Colonic mucosa (tissue), 4 donors: ENCODE results near the gene KCNMB4. TPM values are rescaled to one million over a fixed set of nuclear protein-coding genes. Genes with fewer than 3 reads are reported as not detected.

Source experiments
- DNase-seq: peaks from one replicate; pipeline ENCODE4 v3.0.0-alpha.2; 2020
- H3K27ac ChIP-seq: fragments of 200-600 bp; one replicate; pipeline ENCODE4 v1.8.0; 2021
- H3K27me3 ChIP-seq: fragments of 200-600 bp; one replicate; pipeline ENCODE4 v1.8.0; 2021
- H3K36me3 ChIP-seq: fragments of 200-600 bp; one replicate; pipeline ENCODE4 v1.8.0; 2021
- H3K4me1 ChIP-seq: fragments of 200-600 bp; one replicate; pipeline ENCODE4 v1.8.0; 2021; ENCODE audit warnings: mild to moderate bottlenecking
- H3K4me3 ChIP-seq: fragments of 200-600 bp; one replicate; pipeline ENCODE4 v1.8.0; 2021
- H3K9ac ChIP-seq, 2 donors: one replicate each; pipeline ENCODE4 v1.7.0; 2013; ENCODE audit warnings: control low read depth in 2 of 2, low read depth in 2 of 2, low read length in 2 of 2
- H3K9me3 ChIP-seq: fragments of 200-600 bp; one replicate; pipeline ENCODE4 v1.8.0; 2021
- intact Hi-C: fragments of 100-400 bp; cut with DNase I; formaldehyde crosslinking; loops from one replicate; pipeline ENCODE4 v1.14.1; 2022
- total RNA-seq, 2 donors: library from RNA; stranded (reverse); fragmentation: NEBNext Ultra II Directional in 1 of 2; extraction: Animal tissue kit (Norgen Biotek cat#: 25700) in 1 of 2; gene quantifications; one replicate each; pipeline ENCODE4 v1.2.1, GENCODE V29; 2021
- TF ChIP-seq, protein P1 (sequence below): fragments of 200-600 bp; IDR thresholded peaks from one replicate; pipeline ENCODE4 v1.8.0; 2022; ENCODE audit warnings: antibody characterized with exemption, mild to moderate bottlenecking
- donor health status: healthy.
- donor health status: DM: no; HTN: no; CAD: no.
- donor health status: DM: no; HTN: no; CAD: no.

The KCNMB4 gene
- total RNA-seq, 2 donors from 2014 or later = 0.35 to 1.3 TPM

DNA sequence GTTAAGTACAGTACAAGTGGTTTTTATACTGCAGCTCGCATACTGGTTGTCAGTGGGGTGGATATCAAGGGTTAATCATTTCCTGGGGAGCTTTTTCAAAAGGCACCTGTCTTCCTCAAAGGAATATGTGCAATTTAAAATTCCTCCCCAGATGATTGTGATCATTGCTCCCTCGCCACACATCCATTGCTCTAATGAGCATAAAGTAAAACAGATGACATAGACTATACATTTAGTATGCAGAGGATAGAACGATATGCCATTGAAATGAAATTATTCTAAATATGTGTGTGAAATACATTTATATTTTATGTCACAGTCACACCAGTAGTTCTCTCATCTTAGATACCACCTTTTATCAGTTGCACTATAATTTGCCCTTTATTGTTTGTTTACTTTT is 36.4 kb upstream of the KCNMB4 start:
- H3K36me3 ChIP-seq = no peaks in the 10 kb centered on the region

DNA sequence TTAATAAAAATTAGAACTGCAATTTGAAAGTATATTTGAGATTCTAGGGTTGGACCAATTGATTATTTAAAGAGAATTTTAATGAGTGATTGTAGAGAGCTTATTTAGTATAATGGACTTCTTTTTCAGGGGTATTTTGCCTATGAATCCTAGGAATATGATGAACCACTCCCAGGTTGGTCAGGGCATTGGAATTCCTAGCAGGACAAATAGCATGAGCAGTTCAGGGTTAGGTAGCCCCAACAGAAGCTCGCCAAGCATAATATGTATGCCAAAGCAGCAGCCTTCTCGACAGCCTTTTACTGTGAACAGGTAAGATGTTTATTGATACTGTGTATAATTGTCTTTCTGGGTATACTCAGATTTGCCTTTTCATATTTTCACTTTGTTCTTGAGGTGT is 35.9 kb upstream of the KCNMB4 start:
- intact Hi-C loops = no loop called here
- H3K9ac ChIP-seq = no peak overlapping the region
- no peak overlapping the region for H3K27ac ChIP-seq
- DNase-seq = no peak
- TF ChIP-seq, protein P1, sequence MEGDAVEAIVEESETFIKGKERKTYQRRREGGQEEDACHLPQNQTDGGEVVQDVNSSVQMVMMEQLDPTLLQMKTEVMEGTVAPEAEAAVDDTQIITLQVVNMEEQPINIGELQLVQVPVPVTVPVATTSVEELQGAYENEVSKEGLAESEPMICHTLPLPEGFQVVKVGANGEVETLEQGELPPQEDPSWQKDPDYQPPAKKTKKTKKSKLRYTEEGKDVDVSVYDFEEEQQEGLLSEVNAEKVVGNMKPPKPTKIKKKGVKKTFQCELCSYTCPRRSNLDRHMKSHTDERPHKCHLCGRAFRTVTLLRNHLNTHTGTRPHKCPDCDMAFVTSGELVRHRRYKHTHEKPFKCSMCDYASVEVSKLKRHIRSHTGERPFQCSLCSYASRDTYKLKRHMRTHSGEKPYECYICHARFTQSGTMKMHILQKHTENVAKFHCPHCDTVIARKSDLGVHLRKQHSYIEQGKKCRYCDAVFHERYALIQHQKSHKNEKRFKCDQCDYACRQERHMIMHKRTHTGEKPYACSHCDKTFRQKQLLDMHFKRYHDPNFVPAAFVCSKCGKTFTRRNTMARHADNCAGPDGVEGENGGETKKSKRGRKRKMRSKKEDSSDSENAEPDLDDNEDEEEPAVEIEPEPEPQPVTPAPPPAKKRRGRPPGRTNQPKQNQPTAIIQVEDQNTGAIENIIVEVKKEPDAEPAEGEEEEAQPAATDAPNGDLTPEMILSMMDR = no peak
- H3K9me3 ChIP-seq = no peaks in the 10 kb centered on the region
- no peaks in the 10 kb centered on the region for H3K4me1 ChIP-seq
- no peak overlapping the region for H3K4me3 ChIP-seq
- no peaks in the 10 kb centered on the region for H3K36me3 ChIP-seq
- H3K27me3 ChIP-seq = no peaks in the 10 kb centered on the region

More for the DNA sequence above, 36.4 kb upstream of the KCNMB4 start:
- intact Hi-C loops = no loop called here
- TF ChIP-seq, protein P1 = no peak
- DNase-seq = no peak
- Histone ChIP-seq H3K4me1 (no peaks in the 10 kb centered on the region), H3K9me3 (no peaks in the 10 kb centered on the region), H3K27ac (no peak overlapping the region), H3K4me3 (no peak overlapping the region), H3K27me3 (no peaks in the 10 kb centered on the region), H3K9ac (no peak overlapping the region)

DNA sequence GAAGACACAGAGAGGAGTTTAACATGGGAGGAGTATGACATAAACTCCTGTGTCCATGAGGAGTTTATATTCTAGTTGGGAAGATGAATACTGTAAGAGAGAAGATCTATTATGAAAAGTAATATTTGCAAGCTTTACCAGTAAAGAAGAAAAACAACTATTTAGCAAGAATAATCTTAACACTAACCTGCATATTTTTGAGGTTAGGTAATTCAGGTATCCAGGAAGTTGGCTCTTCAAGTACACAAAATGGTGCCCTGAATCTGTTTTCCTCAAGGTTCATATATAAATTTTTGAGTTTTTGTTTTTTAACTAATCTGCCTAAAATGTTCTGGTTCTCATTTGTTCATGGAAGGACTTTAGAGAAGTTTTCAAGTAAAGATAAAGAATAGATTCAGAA is 33.9 kb upstream of the KCNMB4 start:
- intact Hi-C loops = no loop called here
- TF ChIP-seq, protein P1 = no peak
- no peak for DNase-seq
- Histone ChIP-seq H3K9me3 (no peaks in the 10 kb centered on the region), H3K9ac (no peak overlapping the region), H3K27me3 (no peaks in the 10 kb centered on the region), H3K36me3 (no peaks in the 10 kb centered on the region), H3K27ac (no peak overlapping the region), H3K4me3 (no peak overlapping the region), H3K4me1 (no peaks in the 10 kb centered on the region)

DNA sequence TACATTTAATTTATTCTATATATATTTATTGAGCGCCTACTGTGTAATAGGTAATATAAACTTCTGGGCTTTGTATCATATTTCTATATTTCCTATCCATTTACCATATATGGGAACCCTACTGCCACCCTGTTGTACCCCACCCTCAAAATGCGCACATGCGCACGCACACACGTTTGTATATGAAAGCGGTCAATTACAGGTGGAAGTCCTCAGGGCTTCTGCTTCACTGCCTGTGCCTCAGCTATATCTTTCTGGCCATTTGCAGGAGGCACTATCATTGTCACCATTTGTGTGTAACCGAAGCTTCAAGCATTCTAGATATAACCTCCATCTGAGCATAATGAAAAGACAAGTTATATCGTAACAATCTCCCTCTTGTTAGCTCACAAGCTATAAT is 31.3 kb upstream of the KCNMB4 start:
- H3K27me3 ChIP-seq = no peaks in the 10 kb centered on the region
- H3K4me3 ChIP-seq = no peak overlapping the region
- H3K9me3 ChIP-seq = no peaks in the 10 kb centered on the region
- H3K27ac ChIP-seq = no peak overlapping the region
- no peaks in the 10 kb centered on the region for H3K4me1 ChIP-seq
- TF ChIP-seq, protein P1 = no peak
- intact Hi-C loops = no loop called here
- H3K9ac ChIP-seq = no peak overlapping the region
- peaks cover 4% of the 10 kb centered on the region for H3K36me3 ChIP-seq
- DNase-seq = no peak

DNA sequence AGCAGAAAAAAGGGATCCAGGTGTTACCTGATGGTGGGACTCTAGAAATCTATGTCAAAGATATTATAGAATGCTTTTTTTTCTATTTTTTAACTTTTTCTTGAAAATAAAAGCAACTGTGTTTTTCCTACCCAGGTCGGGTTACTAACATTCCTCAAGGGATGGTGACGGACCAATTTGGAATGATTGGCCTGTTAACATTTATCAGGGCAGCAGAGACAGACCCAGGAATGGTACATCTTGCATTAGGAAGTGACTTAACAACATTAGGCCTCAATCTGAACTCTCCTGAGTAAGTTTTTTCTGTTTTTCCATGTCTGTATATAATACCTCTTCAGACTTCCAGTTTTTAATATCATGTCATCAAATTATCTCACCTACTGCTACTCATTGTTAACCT is 27.6 kb upstream of the KCNMB4 start:
- TF ChIP-seq, protein P1 = no peak
- H3K4me3 ChIP-seq = no peak overlapping the region
- peaks cover 4% of the 10 kb centered on the region for H3K36me3 ChIP-seq
- H3K27ac ChIP-seq = no peak overlapping the region
- H3K9ac ChIP-seq = no peak overlapping the region
- no peaks in the 10 kb centered on the region for H3K27me3 ChIP-seq
- intact Hi-C loops = no loop called here
- H3K9me3 ChIP-seq = no peaks in the 10 kb centered on the region
- no peak for DNase-seq
- no peaks in the 10 kb centered on the region for H3K4me1 ChIP-seq

DNA sequence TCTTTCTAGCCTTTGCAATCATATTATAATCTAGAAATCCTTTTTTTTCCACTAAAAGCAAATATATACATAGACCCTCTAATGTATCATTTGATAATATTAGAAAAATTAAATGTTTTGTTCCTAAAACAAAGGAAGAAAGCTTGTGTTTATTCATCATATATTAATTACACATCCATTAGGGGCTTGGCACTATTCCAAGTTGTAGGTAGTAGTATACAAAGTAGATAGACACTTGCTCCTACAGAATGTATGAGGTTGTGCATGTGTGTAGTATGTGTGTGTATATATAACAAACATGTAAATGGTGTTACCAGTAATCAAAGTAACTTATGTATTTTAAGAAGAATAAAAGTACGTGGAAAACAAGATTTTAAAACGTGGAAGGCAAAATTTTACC is 15.0 kb upstream of the KCNMB4 start:
- H3K4me3 ChIP-seq = no peak overlapping the region
- H3K9ac ChIP-seq = no peak overlapping the region
- H3K4me1 ChIP-seq = no peaks in the 10 kb centered on the region
- no peaks in the 10 kb centered on the region for H3K9me3 ChIP-seq
- H3K36me3 ChIP-seq = no peaks in the 10 kb centered on the region
- no peak overlapping the region for H3K27ac ChIP-seq
- no peaks in the 10 kb centered on the region for H3K27me3 ChIP-seq
- TF ChIP-seq, protein P1 = no peak
- intact Hi-C loops = no loop called here
- DNase-seq = no peak
